Neuronal stem cell (in vitro differentiated cells): ENCODE measurements around the gene THSD1.

Source experiments
- DNase-seq: peaks from one replicate; pipeline ENCODE4 v3.0.0-alpha.2; 2013; ENCODE audit warnings: low spot score
- H2AFZ ChIP-seq: one replicate; pipeline ENCODE4 v1.6.1; 2013; ENCODE audit warnings: mild to moderate bottlenecking, low read length, inconsistent platforms
- H2AK5ac ChIP-seq: 2 replicates; pipeline ENCODE4 v1.6.1; 2013; ENCODE audit warnings: low read depth, mild to moderate bottlenecking, inconsistent platforms, low read length, moderate library complexity, mixed read lengths
- H2BK120ac ChIP-seq: 2 replicates; pipeline ENCODE4 v1.6.1; 2013; ENCODE audit warnings: low read depth, mild to moderate bottlenecking, inconsistent platforms, low read length, moderate library complexity, mixed read lengths
- H2BK12ac ChIP-seq: one replicate; pipeline ENCODE4 v1.6.1; 2013; ENCODE audit warnings: low read length, inconsistent platforms
- H2BK15ac ChIP-seq: 2 replicates; pipeline ENCODE4 v1.6.1; 2013; ENCODE audit warnings: mild to moderate bottlenecking, low read length, inconsistent platforms, mixed read lengths
- H2BK5ac ChIP-seq: one replicate; pipeline ENCODE4 v1.6.1; 2013; ENCODE audit warnings: inconsistent platforms, mild to moderate bottlenecking, low read length, moderate library complexity
- H3K14ac ChIP-seq: one replicate; pipeline ENCODE4 v1.6.1; 2013; ENCODE audit warnings: low read length, inconsistent platforms
- H3K18ac ChIP-seq: 2 replicates; pipeline ENCODE4 v1.6.1; 2013; ENCODE audit warnings: low read length, inconsistent platforms
- H3K23ac ChIP-seq: 2 replicates; pipeline ENCODE4 v1.6.1; 2013; ENCODE audit warnings: low read depth, mild to moderate bottlenecking, mixed read lengths, low read length, inconsistent platforms; ENCODE audit not compliant: poor library complexity
- H3K27ac ChIP-seq: replicated peaks from 3 replicates; pipeline ENCODE4 v1.5.1; 2013; ENCODE audit warnings: low read length, inconsistent platforms
- H3K27me3 ChIP-seq, 3 experiments: 2 replicates each; pipeline ENCODE4 v1.6.1; 2013; ENCODE audit warnings: low read length in 3 of 3, mild to moderate bottlenecking in 2 of 3, inconsistent platforms in 1 of 3, low read depth in 1 of 3, mixed read lengths in 1 of 3, moderate library complexity in 1 of 3; ENCODE audit not compliant: control insufficient read depth in 3 of 3, insufficient read depth in 3 of 3
- H3K36me3 ChIP-seq, 2 donors: replicated peaks in 1 of 2; 2 replicates each; pipeline ENCODE4 v1.6.1; 2013; ENCODE audit warnings: low read length in 2 of 2; ENCODE audit not compliant: control insufficient read depth in 2 of 2, insufficient read depth in 2 of 2
- H3K4ac ChIP-seq: 2 replicates; pipeline ENCODE4 v1.6.1; 2013; ENCODE audit warnings: inconsistent platforms, mild to moderate bottlenecking, low read length, moderate library complexity
- H3K4me1 ChIP-seq, 2 donors: 1 replicate in 1 of 2; 2 replicates in 1 of 2; pipeline ENCODE4 v1.6.1; 2013; ENCODE audit warnings: low read length in 2 of 2, low read depth in 1 of 2; ENCODE audit not compliant: control insufficient read depth in 2 of 2, insufficient read depth in 1 of 2
- H3K4me2 ChIP-seq: one replicate; pipeline ENCODE4 v1.6.1; 2013; ENCODE audit warnings: mild to moderate bottlenecking, low read length, inconsistent platforms; ENCODE audit not compliant: insufficient read depth, poor library complexity, severe bottlenecking
- H3K4me3 ChIP-seq, 2 donors: 2 replicates each; pipeline ENCODE4 v1.5.1; 2013; ENCODE audit warnings: low read length in 2 of 2, mild to moderate bottlenecking in 2 of 2, inconsistent platforms in 1 of 2, moderate library complexity in 1 of 2
- H3K79me1 ChIP-seq: one replicate; pipeline ENCODE4 v1.6.1; 2013; ENCODE audit warnings: low read depth, mild to moderate bottlenecking, inconsistent platforms, low read length, moderate library complexity
- H3K9ac ChIP-seq: one replicate; pipeline ENCODE4 v1.6.1; 2013; ENCODE audit warnings: mild to moderate bottlenecking, low read depth, low read length, inconsistent platforms; ENCODE audit not compliant: poor library complexity
- H3K9me3 ChIP-seq, 2 donors: replicated peaks in 1 of 2; 2 replicates each; pipeline versions ENCODE3 to v1.6.1; 2013; ENCODE audit warnings: low read length in 2 of 2, mild to moderate bottlenecking in 2 of 2, inconsistent platforms in 1 of 2, low read depth in 1 of 2, mixed read lengths in 1 of 2, moderate library complexity in 1 of 2; ENCODE audit not compliant: control insufficient read depth in 2 of 2, insufficient read depth in 1 of 2
- H4K8ac ChIP-seq: one replicate; pipeline ENCODE4 v1.6.1; 2013; ENCODE audit warnings: low read depth, mild to moderate bottlenecking, inconsistent platforms, low read length, moderate library complexity
- H4K91ac ChIP-seq: one replicate; pipeline ENCODE4 v1.6.1; 2013; ENCODE audit warnings: low read length, low read depth, mild to moderate bottlenecking, inconsistent platforms; ENCODE audit not compliant: poor library complexity
- WGBS, 2 donors: extraction: QIAGEN DNeasy Blood & Tissue Kit; methylation state at CpG; one replicate each; pipeline ENCODE4 v1.1.7; 2013; ENCODE audit warnings: missing lambda C conversion rate in 2 of 2, mixed read lengths in 1 of 2; ENCODE audit not compliant: insufficient read length in 2 of 2, insufficient replicate concordance in 1 of 2; ENCODE audit errors: extremely low coverage in 2 of 2; 5-methylcytosine and 5-hydroxymethylcytosine counted together

Gene THSD1

GRCh38 chr13:52406629-52407028 lies 657 bp upstream of the THSD1 start:
- H3K9me3 ChIP-seq: no peaks in the 10 kb centered on the region
- peaks cover 0 to 3% of the 10 kb centered on the region in 2 donors for H3K4me1 ChIP-seq
- H3K27me3 ChIP-seq: peaks cover 0 to 23% (median 0%) of the 10 kb centered on the region in 3 experiments
- H2AFZ ChIP-seq: peak overlapping the region; percentile 84
- H3K23ac ChIP-seq: no peak overlapping the region
- no peak overlapping the region for H2BK5ac ChIP-seq
- DNase-seq: no peak
- H3K4me2 ChIP-seq: no peak overlapping the region
- no peak overlapping the region for H2BK15ac ChIP-seq
- peaks cover 3% of the 10 kb centered on the region for H3K79me1 ChIP-seq
- H3K9ac ChIP-seq: no peak overlapping the region
- no peak overlapping the region for H4K91ac ChIP-seq
- H3K4ac ChIP-seq: no peak overlapping the region
- no peak overlapping the region for H3K4me3 ChIP-seq
- no peak overlapping the region for H2BK12ac ChIP-seq
- H4K8ac ChIP-seq: no peak overlapping the region
- H3K18ac ChIP-seq: no peak overlapping the region
- WGBS, 2 donors: no CpG with 5 or more reads among the region's 4 CpGs
- H2BK120ac ChIP-seq: no peak overlapping the region
- H3K14ac ChIP-seq: no peak overlapping the region
- H3K36me3 ChIP-seq: peaks cover 0 to 14% of the 10 kb centered on the region in 2 donors
- no peak overlapping the region for H3K27ac ChIP-seq
- H2AK5ac ChIP-seq: no peak overlapping the region

DNA sequence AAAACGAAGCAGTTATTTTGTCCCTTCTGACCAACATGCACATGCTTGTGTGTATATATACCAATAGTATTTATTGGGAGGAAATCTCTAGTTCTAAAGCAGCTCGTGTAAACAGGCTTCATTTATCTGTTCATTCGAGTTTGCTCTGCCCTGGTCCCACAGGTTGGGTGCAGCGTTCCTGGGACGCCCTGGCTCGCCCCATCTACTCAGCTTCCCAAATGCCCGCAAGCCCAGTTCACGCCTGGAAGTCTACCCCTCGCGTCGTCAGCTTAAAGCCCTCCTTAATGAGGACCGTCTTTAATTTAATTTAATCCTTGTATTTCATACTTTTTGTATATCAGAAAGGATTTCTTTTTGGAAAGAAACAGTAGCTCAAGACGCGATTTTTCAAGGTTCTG lies 604 bp downstream of the THSD1 start:
- peaks cover 0 to 23% (median 0%) of the 10 kb centered on the region in 3 experiments for H3K27me3 ChIP-seq
- peaks cover 3% of the 10 kb centered on the region for H3K79me1 ChIP-seq
- H3K4me2 ChIP-seq: peak overlapping the region; percentile 94
- no peak overlapping the region for H3K14ac ChIP-seq
- no peak overlapping the region for H3K18ac ChIP-seq
- H2BK5ac ChIP-seq: no peak overlapping the region
- no peak overlapping the region for H2BK15ac ChIP-seq
- no peak overlapping the region for H4K8ac ChIP-seq
- H3K27ac ChIP-seq: no peak overlapping the region
- H3K9me3 ChIP-seq: no peaks in the 10 kb centered on the region
- peaks cover 0 to 5% of the 10 kb centered on the region in 2 donors for H3K36me3 ChIP-seq
- H3K4ac ChIP-seq: no peak overlapping the region
- H2BK120ac ChIP-seq: no peak overlapping the region
- peak overlapping the region in 1 of 2 donors; percentile 79 for H3K4me3 ChIP-seq
- no peak overlapping the region for H4K91ac ChIP-seq
- H2AK5ac ChIP-seq: no peak overlapping the region
- whole genome bisulfite sequencing, 2 donors: no CpG with 5 or more reads among the region's 14 CpGs
- H2BK12ac ChIP-seq: no peak overlapping the region
- H2AFZ ChIP-seq: peak overlapping the region; percentile 84
- no peak overlapping the region for H3K23ac ChIP-seq
- no peak overlapping the region for H3K9ac ChIP-seq
- peaks cover 0 to 3% of the 10 kb centered on the region in 2 donors for H3K4me1 ChIP-seq
- no peak for DNase-seq

- Histone ChIP-seq H2AFZ (no peak overlapping the region), H3K4me3 (no peak overlapping the region), H3K4me2 (no peak overlapping the region), H2BK5ac (no peak overlapping the region), H3K36me3 (no peaks in the 10 kb centered on the region), H3K9me3 (no peaks in the 10 kb centered on the region), H3K27ac (no peak overlapping the region), H4K8ac (no peak overlapping the region), H2BK120ac (no peak overlapping the region), H3K4ac (no peak overlapping the region), H3K18ac (no peak overlapping the region), H2BK15ac (no peak overlapping the region), H2BK12ac (no peak overlapping the region), H3K79me1 (no peaks in the 10 kb centered on the region), H4K91ac (no peak overlapping the region), H2AK5ac (no peak overlapping the region), H3K14ac (no peak overlapping the region), H3K9ac (no peak overlapping the region), H3K4me1 (no peaks in the 10 kb centered on the region), H3K27me3 (peaks cover 0 to 4% (median 0%) of the 10 kb centered on the region in 3 experiments), H3K23ac (no peak overlapping the region)
- no CpG with 5 or more reads among the region's 1 CpG for WGBS, 2 donors
- DNase-seq: no peak
These were observed 6.3 kb downstream of the THSD1 start for GRCh38 chr13:52399708-52400107.

- Histone ChIP-seq H3K27me3 (no peaks in the 10 kb centered on the region), H3K36me3 (no peaks in the 10 kb centered on the region), H2BK12ac (no peak overlapping the region), H3K4me2 (no peak overlapping the region), H3K4me3 (no peak overlapping the region), H3K9me3 (no peaks in the 10 kb centered on the region), H4K8ac (no peak overlapping the region), H2BK15ac (no peak overlapping the region), H3K23ac (no peak overlapping the region), H3K14ac (no peak overlapping the region), H3K4me1 (no peaks in the 10 kb centered on the region), H3K79me1 (no peaks in the 10 kb centered on the region), H2BK5ac (no peak overlapping the region), H3K4ac (no peak overlapping the region), H2AFZ (no peak overlapping the region), H3K9ac (no peak overlapping the region), H3K27ac (no peak overlapping the region), H2AK5ac (no peak overlapping the region), H2BK120ac (no peak overlapping the region), H4K91ac (no peak overlapping the region), H3K18ac (no peak overlapping the region)
- no CpG with 5 or more reads among the region's 2 CpGs for WGBS, 2 donors
- no peak for DNase-seq
These were observed 6.9 kb downstream of the THSD1 start for GRCh38 chr13:52399046-52399445.
